ENCODE results near the gene FIZ1. TPM values are rescaled to one million over a fixed set of nuclear protein-coding genes. Genes with fewer than 3 reads are reported as not detected.

FIZ1 gene
- total RNA-seq, 2 donors from 2014 or later: 7.8 to 9.7 TPM

- DNase-seq (ENCODE audit: low spot score): no peak
- intact Hi-C loops (cut with DNase I): no loop called here
Measured at GRCh38 chr19:55615543-55616394, 16.5 kb upstream of the FIZ1 start.

- intact Hi-C loops (cut with DNase I): no loop called here
- DNase-seq (ENCODE audit: low spot score): no peak
Measured at GRCh38 chr19:55614711-55615542, 15.6 kb upstream of the FIZ1 start.

DNA sequence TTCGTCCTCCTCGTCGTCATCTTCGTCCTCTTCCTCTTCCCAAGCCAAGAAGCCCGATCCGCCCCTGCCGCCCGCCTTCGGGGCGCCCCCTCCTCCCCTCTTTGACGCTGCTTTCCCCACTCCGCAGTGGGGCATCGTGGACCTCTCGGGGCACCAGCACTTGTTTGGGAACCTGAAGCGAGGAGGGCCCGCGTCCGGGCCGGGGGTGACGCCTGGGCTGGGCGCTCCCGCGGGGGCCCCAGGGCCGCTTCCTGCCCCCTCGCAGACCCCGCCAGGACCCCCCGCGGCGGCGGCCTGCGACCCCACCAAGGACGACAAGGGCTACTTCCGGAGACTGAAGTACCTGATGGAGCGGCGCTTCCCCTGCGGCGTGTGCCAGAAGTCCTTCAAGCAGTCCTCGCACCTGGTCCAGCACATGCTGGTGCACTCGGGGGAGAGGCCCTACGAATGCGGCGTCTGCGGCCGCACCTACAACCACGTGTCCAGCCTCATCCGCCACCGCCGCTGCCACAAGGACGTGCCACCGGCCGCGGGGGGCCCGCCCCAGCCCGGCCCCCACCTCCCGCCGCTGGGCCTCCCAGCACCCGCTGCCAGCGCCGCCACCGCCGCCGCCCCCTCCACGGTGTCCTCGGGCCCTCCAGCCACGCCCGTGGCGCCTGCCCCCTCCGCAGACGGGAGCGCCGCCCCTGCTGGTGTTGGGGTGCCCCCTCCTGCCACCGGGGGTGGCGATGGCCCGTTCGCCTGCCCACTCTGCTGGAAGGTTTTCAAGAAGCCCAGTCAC is 14.8 kb upstream of the FIZ1 start:
- intact Hi-C loops (cut with DNase I): no loop called here
- no peak for DNase-seq (ENCODE audit: low spot score)

DNA sequence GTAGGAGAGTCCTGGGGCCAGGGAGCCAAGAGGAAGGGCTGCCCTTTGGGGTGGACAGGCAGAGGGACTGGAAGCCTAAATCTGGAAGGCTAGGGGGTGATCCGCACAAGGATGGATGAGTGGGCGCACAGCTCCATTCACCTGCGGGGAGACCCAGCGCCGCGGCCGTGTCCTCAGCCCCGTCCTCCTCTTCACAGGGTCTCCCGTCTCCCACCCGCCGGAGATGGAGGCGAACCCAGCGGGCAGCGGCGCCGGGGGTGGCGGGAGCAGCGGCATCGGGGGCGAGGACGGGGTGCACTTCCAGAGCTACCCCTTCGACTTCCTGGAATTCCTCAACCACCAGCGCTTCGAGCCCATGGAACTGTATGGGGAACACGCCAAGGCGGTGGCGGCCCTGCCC is 14.1 kb upstream of the FIZ1 start:
- intact Hi-C loops (cut with DNase I): no loop called here
- DNase-seq (ENCODE audit: low spot score): no peak

- no peak for DNase-seq (ENCODE audit: low spot score)
Measured at GRCh38 chr19:55611983-55612645, 12.8 kb upstream of the FIZ1 start.

GRCh38 chr19:55611300-55611982 is 12.1 kb upstream of the FIZ1 start:
- intact Hi-C loops (cut with DNase I): no loop called here
- no peak for DNase-seq (ENCODE audit: low spot score)

More at GRCh38 chr19:55611983-55612645, 12.8 kb upstream of the FIZ1 start:
- intact Hi-C loops (cut with DNase I): no loop called here

- no peak for DNase-seq (ENCODE audit: low spot score)
- intact Hi-C loops (cut with DNase I): loop anchor here (5.0 kb wide), 1 partner anchor 92 kb away; no protein-coding TSS in a partner anchor
Measured at GRCh38 chr19:55609326-55609725, 10.0 kb upstream of the FIZ1 start.

DNA sequence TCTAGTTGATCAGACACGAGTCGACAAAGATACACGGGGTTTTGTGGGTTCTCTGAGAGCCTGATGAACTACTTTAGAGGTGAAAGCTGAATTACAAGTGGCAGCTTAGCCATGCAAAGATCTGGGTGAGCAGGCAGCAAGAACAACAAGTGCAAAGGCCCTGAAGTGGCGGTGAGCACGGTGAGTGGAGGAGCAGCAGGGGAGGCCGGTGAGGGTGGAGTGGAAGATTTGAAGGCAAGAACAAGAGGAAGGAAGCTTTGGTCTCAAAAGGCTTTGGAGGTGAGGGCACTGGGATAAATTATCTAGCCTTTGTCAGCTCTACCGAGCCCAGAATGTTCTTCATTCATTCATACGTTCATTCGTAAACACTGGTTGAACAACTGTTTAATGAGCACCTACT is 7.5 kb upstream of the FIZ1 start:
- no peak for DNase-seq (ENCODE audit: low spot score)
- intact Hi-C loops (cut with DNase I): loop anchor here (5.0 kb wide), 1 partner anchor 90 kb away; no protein-coding TSS in a partner anchor

- intact Hi-C loops (cut with DNase I): loop anchor here (5.0 kb wide), 1 partner anchor 89 kb away; no protein-coding TSS in a partner anchor
- no peak for DNase-seq (ENCODE audit: low spot score)
Measured at GRCh38 chr19:55606471-55606787, 7.1 kb upstream of the FIZ1 start.

DNA sequence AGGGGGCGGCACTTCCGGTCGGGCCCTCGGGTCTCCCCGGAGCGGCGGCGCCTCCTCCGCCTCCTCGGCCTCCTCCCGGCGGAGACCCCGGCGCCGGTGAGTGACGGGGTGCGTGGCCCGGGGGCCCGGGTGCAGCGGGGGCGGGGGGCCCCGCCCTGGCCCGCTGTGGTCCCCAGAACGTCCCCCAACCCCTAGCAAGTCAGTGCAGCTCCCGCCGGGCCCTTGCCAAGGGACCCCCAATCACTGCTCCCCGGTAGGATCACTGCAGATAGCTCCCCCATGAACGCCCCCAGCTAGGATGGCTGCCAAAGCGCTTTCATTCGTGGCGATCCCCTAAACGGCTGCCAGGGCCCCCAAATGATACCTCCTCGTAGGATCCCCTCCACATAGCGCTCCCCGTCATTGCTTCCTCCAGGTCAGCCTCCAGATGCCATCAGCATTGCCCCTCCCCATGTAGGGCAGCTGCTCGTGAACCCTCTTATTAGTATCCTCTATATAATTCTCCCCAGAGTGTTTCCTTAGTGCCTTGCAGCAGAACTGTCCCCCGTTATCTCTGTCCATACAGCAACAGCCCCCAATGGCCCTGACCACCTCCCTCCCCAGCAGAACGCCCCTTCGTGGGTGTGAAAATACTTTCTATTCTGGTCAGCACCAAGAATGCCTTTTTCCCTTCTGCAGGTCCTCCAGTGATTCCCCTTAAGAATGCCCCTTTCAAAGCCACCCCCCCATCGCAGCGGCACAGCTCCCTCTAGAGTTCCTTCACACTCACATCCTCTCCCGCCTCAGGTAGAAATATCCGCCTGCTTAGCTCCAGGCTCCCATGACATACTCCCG is 6.5 kb upstream of the FIZ1 start, which contains the start of gene ZNF865:
Gene ZNF865 (plus strand): TSS at position 11 of the 834 bp plus-strand sequence. CDS start 7,972 bp downstream, outside the sequence.
- intact Hi-C loops (cut with DNase I): loop anchor here (5.0 kb wide), 1 partner anchor 89 kb away; no protein-coding TSS in a partner anchor
- peak; percentile 93 for DNase-seq (ENCODE audit: low spot score)

- intact Hi-C loops (cut with DNase I): loop anchor here (5.0 kb wide), 1 partner anchor 88 kb away; no protein-coding TSS in a partner anchor
- DNase-seq (ENCODE audit: low spot score): peak; percentile 99
Measured at GRCh38 chr19:55605207-55605636, 5.9 kb upstream of the FIZ1 start.

GRCh38 chr19:55603581-55604292 is 4.4 kb upstream of the FIZ1 start:
- DNase-seq (ENCODE audit: low spot score): no peak
- intact Hi-C loops (cut with DNase I): loop anchor here in 1 of 2 donors (5.0 kb wide), 2 partner anchors 1059 to 1136 kb away; no protein-coding TSS in a partner anchor

GRCh38 chr19:55603115-55603514 is 3.8 kb upstream of the FIZ1 start:
- no peak for DNase-seq (ENCODE audit: low spot score)
- intact Hi-C loops (cut with DNase I): loop anchor here in 1 of 2 donors (5.0 kb wide), 2 partner anchors 1059 to 1136 kb away; no protein-coding TSS in a partner anchor

DNA sequence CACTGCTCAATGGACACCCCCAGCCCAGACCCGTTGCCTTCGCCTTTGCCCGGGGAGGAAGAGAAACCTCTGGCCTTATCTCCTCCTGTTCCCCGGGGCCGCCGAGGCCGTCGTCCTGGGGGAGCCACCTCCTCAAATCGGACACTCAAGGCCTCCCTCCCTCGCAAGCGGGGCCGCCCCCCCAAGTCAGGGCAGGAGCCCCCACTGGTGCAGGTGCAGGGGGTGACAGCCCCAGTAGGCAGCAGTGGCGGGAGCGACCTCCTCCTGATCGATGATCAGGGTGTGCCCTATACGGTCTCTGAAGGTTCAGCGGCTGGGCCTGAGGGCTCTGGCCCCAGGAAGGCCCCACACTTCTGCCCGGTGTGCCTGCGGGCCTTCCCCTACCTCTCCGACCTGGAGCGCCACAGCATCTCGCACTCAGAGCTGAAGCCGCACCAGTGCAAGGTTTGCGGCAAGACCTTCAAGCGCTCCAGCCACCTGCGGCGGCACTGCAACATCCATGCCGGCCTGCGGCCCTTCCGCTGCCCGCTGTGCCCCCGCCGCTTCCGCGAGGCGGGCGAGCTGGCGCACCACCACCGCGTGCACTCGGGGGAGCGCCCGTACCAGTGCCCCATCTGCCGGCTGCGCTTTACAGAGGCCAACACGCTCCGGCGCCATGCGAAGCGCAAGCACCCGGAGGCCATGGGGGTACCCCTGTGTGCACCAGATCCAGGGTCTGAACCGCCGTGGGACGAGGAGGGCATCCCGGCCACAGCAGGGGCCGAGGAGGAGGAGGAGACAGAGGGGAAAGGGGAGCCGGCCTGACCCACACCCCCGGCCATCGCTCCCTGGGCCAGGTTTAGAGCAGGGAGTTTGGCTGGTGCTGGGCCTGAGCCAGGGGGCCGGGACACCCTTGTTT is 3.0 kb upstream of the FIZ1 start:
- DNase-seq (ENCODE audit: low spot score): no peak
- intact Hi-C loops (cut with DNase I): loop anchor here in 1 of 2 donors (5.0 kb wide), 2 partner anchors 1060 to 1135 kb away; no protein-coding TSS in a partner anchor

DNA sequence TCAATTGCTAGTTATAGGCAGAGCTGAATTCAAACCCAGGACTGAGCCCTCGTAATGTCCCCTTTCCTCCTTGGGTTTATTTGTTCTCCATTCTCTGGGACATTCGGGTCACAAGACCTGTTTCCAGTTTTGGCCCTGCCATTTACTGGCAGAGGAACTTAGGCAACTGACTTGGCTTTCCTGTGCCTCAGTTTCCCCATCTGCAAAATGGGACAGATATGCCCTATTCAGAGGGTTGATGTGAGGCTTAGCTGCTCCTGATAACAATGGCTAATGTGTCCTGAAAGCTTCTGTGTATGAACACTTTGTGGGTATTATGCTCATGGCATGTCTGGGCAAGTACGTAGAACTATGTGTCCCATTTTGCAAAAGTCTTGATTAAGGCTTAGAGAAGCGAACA is 1.8 kb upstream of the FIZ1 start:
- no peak for DNase-seq (ENCODE audit: low spot score)
- intact Hi-C loops (cut with DNase I): loop anchor here in 1 of 2 donors (5.0 kb wide), 2 partner anchors 1061 to 1134 kb away; no protein-coding TSS in a partner anchor

Measured in posterior vena cava (tissue), 2 donors.